ENCODE data around the gene SLC35A5. TPM values are rescaled to one million over a fixed set of nuclear protein-coding genes. Genes with fewer than 3 reads are reported as not detected.

SLC35A5 gene
- total and polyA plus RNA-seq, 4 donors, result 70.1 to 136 (median 77.4) TPM

DNA sequence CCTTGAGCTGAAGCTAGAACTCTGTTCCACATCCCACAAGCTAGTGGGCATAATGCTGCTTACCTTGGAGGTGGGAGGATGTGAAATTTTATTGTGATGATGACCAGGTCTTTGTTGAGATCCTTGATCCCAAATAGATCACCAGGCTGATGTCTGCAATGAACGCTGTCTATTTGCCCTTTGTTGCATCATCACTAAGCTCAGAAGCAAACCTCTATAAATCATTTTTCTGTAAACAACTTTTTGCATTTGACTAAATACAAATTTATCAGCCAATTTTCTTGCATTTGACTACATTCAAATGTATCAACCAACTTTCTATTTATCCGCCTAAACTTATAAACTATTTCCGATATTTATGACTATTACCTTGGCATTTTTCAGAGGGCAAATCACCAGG lies 69.4 kb downstream of the SLC35A5 start:
- H3K9me3 ChIP-seq (ENCODE audit: control insufficient read depth, insufficient read depth, low read length), result no peaks in the 10 kb centered on the region
- no peaks in the 10 kb centered on the region for H3K27me3 ChIP-seq (ENCODE audit: control insufficient read depth, insufficient read depth, low read length)
- H3K36me3 ChIP-seq (ENCODE audit: control insufficient read depth, insufficient read depth, low read length), result no peaks in the 10 kb centered on the region
- no peaks in the 10 kb centered on the region for H3K4me1 ChIP-seq (ENCODE audit: control insufficient read depth, insufficient read depth, low read length)
- 88% methylated on average over 2 of the region's 3 CpGs for WGBS (ENCODE audit: insufficient coverage)
- DNase-seq (ENCODE audit: low read depth in 4 of 6, low spot score in 6 of 6), result no peak
- no peak overlapping the region for H3K27ac ChIP-seq (ENCODE audit: low read depth, low read length)
- H3K4me3 ChIP-seq (ENCODE audit: low read depth, low read length), result no peak overlapping the region

DNA sequence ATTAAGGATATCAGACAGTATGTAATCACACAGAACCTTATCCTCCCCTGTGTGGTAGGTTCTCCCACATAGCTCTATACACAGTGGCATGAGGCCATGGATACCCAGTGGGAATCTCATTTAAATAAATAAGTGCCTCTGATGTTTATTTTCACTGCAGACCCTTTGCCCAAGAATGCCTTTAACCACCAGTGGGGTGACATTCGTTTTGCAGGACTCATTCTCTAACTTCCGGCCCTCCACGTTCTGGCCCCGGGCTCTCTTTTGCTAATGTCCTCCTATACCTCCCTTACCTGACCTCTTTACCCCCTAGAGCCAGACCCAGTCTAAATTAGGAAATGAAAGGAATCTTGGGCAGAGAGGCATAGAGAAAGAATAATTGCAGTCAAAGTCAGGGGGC lies 70.8 kb downstream of the SLC35A5 start:
- H3K9me3 ChIP-seq (ENCODE audit: control insufficient read depth, insufficient read depth, low read length), result no peaks in the 10 kb centered on the region
- H3K4me1 ChIP-seq (ENCODE audit: control insufficient read depth, insufficient read depth, low read length), result no peaks in the 10 kb centered on the region
- no peaks in the 10 kb centered on the region for H3K27me3 ChIP-seq (ENCODE audit: control insufficient read depth, insufficient read depth, low read length)
- no peaks in the 10 kb centered on the region for H3K36me3 ChIP-seq (ENCODE audit: control insufficient read depth, insufficient read depth, low read length)
- WGBS (ENCODE audit: insufficient coverage), result no CpG with 5 or more reads among the region's 4 CpGs
- no peak overlapping the region for H3K27ac ChIP-seq (ENCODE audit: low read depth, low read length)
- DNase-seq (ENCODE audit: low read depth in 4 of 6, low spot score in 6 of 6), result no peak
- no peak overlapping the region for H3K4me3 ChIP-seq (ENCODE audit: low read depth, low read length)

DNA sequence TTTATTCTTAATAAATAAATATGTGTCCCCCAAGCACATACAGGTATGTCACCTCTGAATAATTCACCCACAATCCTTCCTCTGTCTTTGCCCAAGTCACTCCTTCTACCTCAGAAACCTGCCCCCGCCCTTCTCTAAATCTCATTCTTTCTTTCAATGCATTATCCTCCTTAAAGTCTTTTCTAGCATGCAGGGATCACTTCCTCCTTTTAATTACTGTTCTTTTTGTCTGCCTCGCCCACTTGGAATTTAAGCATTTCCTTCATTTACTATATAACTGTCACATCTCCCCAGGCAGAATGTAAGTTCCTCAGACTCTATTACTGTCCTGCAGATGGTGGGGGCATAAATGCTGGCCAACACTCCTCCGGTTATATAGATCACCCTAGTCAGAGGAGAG lies 71.3 kb downstream of the SLC35A5 start:
- 67% methylated on average over 1 of the region's 3 CpGs for WGBS (ENCODE audit: insufficient coverage)
- H3K36me3 ChIP-seq (ENCODE audit: control insufficient read depth, insufficient read depth, low read length), result no peaks in the 10 kb centered on the region
- H3K9me3 ChIP-seq (ENCODE audit: control insufficient read depth, insufficient read depth, low read length), result no peaks in the 10 kb centered on the region
- DNase-seq (ENCODE audit: low read depth in 4 of 6, low spot score in 6 of 6), result no peak
- H3K27ac ChIP-seq (ENCODE audit: low read depth, low read length), result peak overlapping the region; percentile 62
- no peaks in the 10 kb centered on the region for H3K27me3 ChIP-seq (ENCODE audit: control insufficient read depth, insufficient read depth, low read length)
- peaks cover 1% of the 10 kb centered on the region for H3K4me1 ChIP-seq (ENCODE audit: control insufficient read depth, insufficient read depth, low read length)
- H3K4me3 ChIP-seq (ENCODE audit: low read depth, low read length), result no peak overlapping the region

DNA sequence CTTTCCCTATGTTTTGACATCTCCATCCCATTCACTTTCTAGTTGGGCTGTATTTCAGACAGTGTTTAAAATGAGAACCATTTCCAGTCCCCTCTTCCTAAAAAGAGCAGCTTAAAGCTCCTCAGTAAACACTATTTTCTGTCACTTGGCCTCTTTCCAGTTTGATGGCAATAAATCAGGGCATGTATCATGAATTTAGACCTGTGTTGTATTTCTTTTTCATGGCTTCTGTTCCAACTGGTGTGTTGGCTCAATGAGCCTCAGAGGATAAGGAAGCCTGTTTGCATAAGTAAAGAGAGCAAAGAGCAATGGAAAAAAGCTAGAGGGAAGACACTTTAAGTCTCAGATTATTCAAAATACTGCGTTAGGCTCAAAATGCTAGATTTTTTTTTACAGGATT lies 71.9 kb downstream of the SLC35A5 start:
- Histone ChIP-seq H3K36me3 (ENCODE audit: control insufficient read depth, insufficient read depth, low read length) (peaks cover 1% of the 10 kb centered on the region), H3K4me3 (ENCODE audit: low read depth, low read length) (no peak overlapping the region), H3K4me1 (ENCODE audit: control insufficient read depth, insufficient read depth, low read length) (peaks cover 7% of the 10 kb centered on the region), H3K27me3 (ENCODE audit: control insufficient read depth, insufficient read depth, low read length) (no peaks in the 10 kb centered on the region), H3K9me3 (ENCODE audit: control insufficient read depth, insufficient read depth, low read length) (no peaks in the 10 kb centered on the region), H3K27ac (ENCODE audit: low read depth, low read length) (peak overlapping the region; percentile 62)
- no CpG with 5 or more reads among the region's 1 CpG for WGBS (ENCODE audit: insufficient coverage)
- DNase-seq (ENCODE audit: low read depth in 4 of 6, low spot score in 6 of 6), result peak in 5 of 6 donors; percentile 67 to 88 (median 80)

DNA sequence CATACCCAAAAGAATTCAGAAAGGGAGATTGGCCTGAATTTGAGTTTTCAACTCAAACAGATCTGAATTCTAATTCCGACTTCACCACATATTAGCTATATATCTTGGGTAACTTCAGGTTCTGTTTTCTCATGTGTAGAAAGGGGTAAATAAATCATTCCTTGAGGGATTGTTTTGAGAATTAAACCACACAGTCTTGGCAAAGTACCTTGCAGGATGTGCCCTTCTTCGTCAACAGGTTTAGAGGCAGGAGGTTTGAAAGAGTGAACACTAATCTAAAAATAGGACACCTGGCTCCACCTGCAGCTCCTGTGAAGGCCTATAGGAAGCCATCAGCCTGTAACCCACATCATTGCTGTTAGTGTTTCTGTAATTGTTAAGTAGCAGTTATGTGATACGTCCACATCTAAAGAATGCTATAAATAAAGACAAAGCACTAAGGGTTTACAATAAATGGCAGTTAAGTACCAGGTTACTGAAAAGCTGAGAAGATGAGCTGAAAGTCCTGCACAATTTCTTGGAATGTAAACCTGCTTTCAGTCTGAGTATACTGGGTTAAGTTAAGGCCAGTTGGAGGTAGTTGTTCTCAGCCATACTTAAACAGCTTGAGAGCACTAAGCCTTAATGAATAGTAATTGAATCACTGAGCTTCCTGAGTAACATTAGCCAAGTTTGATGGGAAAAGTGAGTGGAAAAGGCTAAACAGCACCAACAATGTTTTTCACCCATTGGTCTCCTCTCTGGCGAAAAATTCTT lies 73.1 kb downstream of the SLC35A5 start:
- Histone ChIP-seq H3K27me3 (ENCODE audit: control insufficient read depth, insufficient read depth, low read length) (no peaks in the 10 kb centered on the region), H3K9me3 (ENCODE audit: control insufficient read depth, insufficient read depth, low read length) (no peaks in the 10 kb centered on the region), H3K36me3 (ENCODE audit: control insufficient read depth, insufficient read depth, low read length) (peaks cover 8% of the 10 kb centered on the region), H3K4me3 (ENCODE audit: low read depth, low read length) (peak overlapping the region; percentile 20), H3K4me1 (ENCODE audit: control insufficient read depth, insufficient read depth, low read length) (peaks cover 17% of the 10 kb centered on the region), H3K27ac (ENCODE audit: low read depth, low read length) (peak overlapping the region; percentile 78)
- DNase-seq (ENCODE audit: low read depth in 4 of 6, low spot score in 6 of 6), result no peak
- WGBS (ENCODE audit: insufficient coverage), result 40% methylated on average over 1 of the region's 4 CpGs

Other genes with a start within 250 kb of the SLC35A5 start
- 10 to 100 TPM; 26.7 to 38.8 TPM for gene CD200, start 228.9 kb upstream of the SLC35A5 start, total RNA-seq
- gene CD200, start 228.9 kb upstream of the SLC35A5 start, polyA plus RNA-seq (ENCODE audit: insufficient read length in 2 of 2), result 100 to 1,000 TPM in 1 of 2 donors, 10 to 100 TPM in 1; 99.5 to 106 TPM
- gene BTLA, start 62.6 kb upstream of the SLC35A5 start, total RNA-seq, result under 1 TPM; 0.06 to 0.10 TPM
- under 1 TPM; 0.15 to 0.32 TPM for gene BTLA, start 62.6 kb upstream of the SLC35A5 start, polyA plus RNA-seq (ENCODE audit: insufficient read length in 2 of 2)
- 10 to 100 TPM; 43.0 to 48.1 TPM for gene ATG3, start 83 bp upstream of the SLC35A5 start, total RNA-seq
- 10 to 100 TPM; 51.3 to 62.6 TPM for gene ATG3, start 83 bp upstream of the SLC35A5 start, polyA plus RNA-seq (ENCODE audit: insufficient read length in 2 of 2)
- 100 to 1,000 TPM in 1 of 2 donors, 10 to 100 TPM in 1; 59.0 to 130 TPM for gene CCDC80, start 79.1 kb downstream of the SLC35A5 start, total RNA-seq
- gene CCDC80, start 79.1 kb downstream of the SLC35A5 start, polyA plus RNA-seq (ENCODE audit: insufficient read length in 2 of 2), result 100 to 1,000 TPM in 1 of 2 donors, 10 to 100 TPM in 1; 98.5 to 101 TPM